RWPE1 (cell line): ENCODE measurements around the gene ABCA13.
A peak's percentile ranks its signal among the peaks of the same experiment; 100 is the strongest.

Source experiments
- CTCF ChIA-PET: fragments of 350-600 bp; sonication (Branson Sonifier 250); formaldehyde crosslinking; extraction: SDS; loops from one replicate; lab custom pipeline; 2021; lab: Yijun Ruan, JAX
- POLR2A ChIA-PET: fragments of 400-600 bp; formaldehyde crosslinking; extraction: SDS; loops from one replicate; lab custom pipeline; 2020; ENCODE audit warnings: antibody characterized with exemption; ENCODE audit not compliant: low non-redundant PET; lab: Yijun Ruan, JAX
- DNase-seq: peaks from one replicate; pipeline ENCODE4 v3.0.0; 2012; ENCODE audit warnings: low spot score
- H3K27ac ChIP-seq: fragments of 450-650 bp; 2 replicates; pipeline ENCODE4 v1.5.1; 2017
- CTCF ChIP-seq: fragments of 450-650 bp; conservative IDR thresholded peaks from 2 replicates; pipeline ENCODE4 v1.5.1; 2017; ENCODE audit warnings: low read depth, mild to moderate bottlenecking

Gene ABCA13

GRCh38 chr7:48611993-48612392 lies 440.7 kb downstream of the ABCA13 start:
- ChIA-PET CTCF (no interaction called here), POLR2A (no interaction called here)
- peak; percentile 6 for DNase-seq
- no peak for TF ChIP-seq CTCF
- no peak overlapping the region for H3K27ac ChIP-seq

- no peak for TF ChIP-seq CTCF
- no peak overlapping the region for H3K27ac ChIP-seq
- no peak for DNase-seq
- CTCF ChIA-PET, result interaction anchor here (0.8 kb wide), 1 partner anchor 427 kb away, joined by 4 read pairs; no protein-coding TSS in a partner anchor
- POLR2A ChIA-PET, result no interaction called here
Observed at GRCh38 chr7:48617508-48617907, 446.2 kb downstream of the ABCA13 start.

- no peak overlapping the region for H3K27ac ChIP-seq
- no peak for TF ChIP-seq CTCF
- CTCF ChIA-PET, result interaction anchor here (0.6 to 0.8 kb wide), 2 partner anchors 427 to 704 kb away, joined by 3 to 4 read pairs; no protein-coding TSS in a partner anchor
- no peak for DNase-seq
- POLR2A ChIA-PET, result no interaction called here
Observed at GRCh38 chr7:48617993-48618392, 446.7 kb downstream of the ABCA13 start.

GRCh38 chr7:48621076-48621475 lies 449.8 kb downstream of the ABCA13 start:
- TF ChIP-seq CTCF, result no peak
- DNase-seq, result no peak
- POLR2A ChIA-PET, result no interaction called here
- CTCF ChIA-PET, result no interaction called here
- H3K27ac ChIP-seq, result no peak overlapping the region

- ChIA-PET POLR2A (no interaction called here), CTCF (interaction anchor here (1.4 kb wide), 1 partner anchor 10 kb away, joined by 5 read pairs; no protein-coding TSS in a partner anchor)
- no peak for DNase-seq
- TF ChIP-seq CTCF, result no peak
- H3K27ac ChIP-seq, result no peak overlapping the region
Observed at GRCh38 chr7:48627164-48627563, 455.9 kb downstream of the ABCA13 start.

- no peak for TF ChIP-seq CTCF
- POLR2A ChIA-PET, result no interaction called here
- no peak overlapping the region for H3K27ac ChIP-seq
- CTCF ChIA-PET, result no interaction called here
- DNase-seq, result no peak
Observed at GRCh38 chr7:48628793-48629349, 457.6 kb downstream of the ABCA13 start.
